K562 (cell line): ENCODE data around the gene SCARF1. TPM values are rescaled to one million over a fixed set of nuclear protein-coding genes. Genes with fewer than 3 reads are reported as not detected.

Experiments used
- ASH1L ChIP-seq: fragments of 450-650 bp; IDR thresholded peaks from 2 replicates; pipeline ENCODE4 v1.6.1; 2018; ENCODE audit warnings: borderline replicate concordance, mild to moderate bottlenecking, low read depth; ENCODE audit not compliant: partially characterized antibody
- CHCHD3 ChIP-seq: fragments of 250-450 bp; sonication (Bioruptor Pico); IDR thresholded peaks from 2 replicates; pipeline ENCODE4 v2.1.2; 2022; ENCODE audit warnings: mild to moderate bottlenecking
- DACH1 ChIP-seq: fragments of 450-650 bp; IDR thresholded peaks from 2 replicates; pipeline ENCODE4 v1.6.1; 2018; ENCODE audit not compliant: partially characterized antibody
- ELF2 ChIP-seq: fragments of 250-450 bp; sonication (Bioruptor Pico); IDR thresholded peaks from 2 replicates; pipeline ENCODE4 v1.5.0; 2021; ENCODE audit warnings: mild to moderate bottlenecking
- ETS2 ChIP-seq: IDR thresholded peaks from 2 replicates; pipeline ENCODE4 v1.6.1; 2016; ENCODE audit warnings: borderline replicate concordance, missing genetic modification characterization, mild to moderate bottlenecking, moderate library complexity, missing compliant biosample characterization; ENCODE audit not compliant: poor library complexity, severe bottlenecking
- GTF2A2 ChIP-seq: IDR thresholded peaks from 2 replicates; pipeline ENCODE4 v1.6.1; 2016; ENCODE audit warnings: mild to moderate bottlenecking, missing genetic modification characterization, missing compliant biosample characterization
- HDAC1 ChIP-seq, 2 experiments: fragments of 450-650 bp; IDR thresholded peaks; 2 replicates each; pipeline ENCODE4 v1.6.1; 2016 to 2017; ENCODE audit warnings: inconsistent platforms in 1 of 2, mild to moderate bottlenecking in 1 of 2, moderate library complexity in 1 of 2
- HMGN3 ChIP-seq: IDR thresholded peaks from 2 replicates; pipeline ENCODE4 v1.6.1; 2011; ENCODE audit warnings: borderline replicate concordance, low read depth, mild to moderate bottlenecking, mixed read lengths, low read length; ENCODE audit not compliant: insufficient read length; ENCODE audit errors: extremely low read depth
- HNRNPH1 ChIP-seq: fragments of 200-400 bp; formaldehyde crosslinking; optimal IDR thresholded peaks from 2 replicates; pipeline ENCODE3; 2017; ENCODE audit warnings: low read depth, mild to moderate bottlenecking, low read length, moderate library complexity
- HNRNPLL ChIP-seq: fragments of 200-400 bp; formaldehyde crosslinking; IDR thresholded peaks from 2 replicates; pipeline ENCODE4 v1.6.1; 2017; ENCODE audit warnings: low read length, low read depth, mild to moderate bottlenecking; ENCODE audit not compliant: poor library complexity, severe bottlenecking
- KLF13 ChIP-seq: fragments of 450-650 bp; IDR thresholded peaks from 2 replicates; pipeline ENCODE4 v1.6.1; 2016; ENCODE audit warnings: missing genetic modification characterization, low read depth, mild to moderate bottlenecking, missing compliant biosample characterization, moderate library complexity, borderline replicate concordance
- L3MBTL2 ChIP-seq: fragments of 450-650 bp; IDR thresholded peaks from 2 replicates; pipeline ENCODE4 v1.6.1; 2016; ENCODE audit warnings: mild to moderate bottlenecking, moderate library complexity
- MEF2A ChIP-seq: IDR thresholded peaks from 2 replicates; pipeline ENCODE4 v1.6.1; 2011; ENCODE audit warnings: low read depth, mild to moderate bottlenecking, low read length, moderate library complexity; ENCODE audit not compliant: control insufficient read depth
- NR2C1 ChIP-seq, 2 experiments: fragments of 450-650 bp; IDR thresholded peaks; 2 replicates each; pipeline ENCODE4 v1.6.1; 2017; ENCODE audit warnings: mild to moderate bottlenecking in 2 of 2, antibody characterized with exemption in 1 of 2, inconsistent platforms in 1 of 2, missing compliant biosample characterization in 1 of 2, missing genetic modification characterization in 1 of 2
- POLR2G ChIP-seq: fragments of 200-400 bp; formaldehyde crosslinking; IDR thresholded peaks from 2 replicates; pipeline ENCODE4 v1.6.1; 2017; ENCODE audit warnings: low read depth, mild to moderate bottlenecking, antibody characterized with exemption, low read length, moderate library complexity
- SFPQ ChIP-seq: fragments of 200-400 bp; formaldehyde crosslinking; IDR thresholded peaks from 2 replicates; pipeline ENCODE4 v1.6.1; 2017; ENCODE audit warnings: mild to moderate bottlenecking, low read depth, low read length, moderate library complexity
- TBP ChIP-seq: optimal IDR thresholded peaks from 2 replicates; pipeline ENCODE3; 2011; ENCODE audit warnings: low read depth, low read length, improper control_type of control experiment
- TEAD2 ChIP-seq: fragments of 450-650 bp; IDR thresholded peaks from 2 replicates; pipeline ENCODE4 v1.6.1; 2016; ENCODE audit warnings: missing genetic modification characterization, control low read depth, missing compliant biosample characterization
- VEZF1 ChIP-seq: fragments of 200-800 bp; sonication (Bioruptor generic); IDR thresholded peaks from 2 replicates; pipeline ENCODE4 v1.6.1; 2017; ENCODE audit warnings: missing genetic modification characterization, missing compliant biosample characterization
- ZBTB49 ChIP-seq: sonication (generic); formaldehyde crosslinking; IDR thresholded peaks from 2 replicates; pipeline ENCODE4 v1.8.0; 2022; ENCODE audit warnings: missing genetic modification reagents, mild to moderate bottlenecking, borderline replicate concordance
- ZNF232 ChIP-seq: sonication (generic); formaldehyde crosslinking; IDR thresholded peaks from 2 replicates; pipeline ENCODE4 v1.8.0; 2022; ENCODE audit warnings: mild to moderate bottlenecking, missing genetic modification reagents
- polyA plus RNA-seq, 8 experiments: library from polyadenylated mRNA; depleted of rRNA in 4 of 8; stranded (reverse) in 5 of 8; unstranded in 3 of 8; fragments of >200 nt; fragmentation: Nextera tagmentation in 2 of 8; fragmentation: Illumina TruSeq in 1 of 8; extraction: Ambion mirVana in 2 of 8; extraction: Trizol in 1 of 8; gene quantifications; 2 replicates each; pipeline versions ENCODE4 v1.2.1 to v1.2.3, GENCODE V29; 2011 to 2014; ENCODE audit warnings: inconsistent platforms in 1 of 8, missing spikeins in 1 of 8
- total RNA-seq, 7 experiments: library from RNA; depleted of rRNA in 6 of 7; stranded (reverse); fragments of >200 nt in 6 of 7; fragmentation: Illumina TruSeq in 2 of 7; extraction: Trizol in 2 of 7; gene quantifications; 2 replicates each; pipeline versions ENCODE4 v1.2.1 to v1.2.3, GENCODE V29; 2011 to 2021; ENCODE audit warnings: low replicate concordance in 1 of 7

Gene SCARF1
- total and polyA plus RNA-seq, 9 of the 15 experiments (the other 6 are each of a cell fraction or from before 2014, with no cell fraction given) = 0.04 to 2.1 (median 0.63) TPM

GRCh38 chr17:1684378-1685189 lies 39.1 kb upstream of the SCARF1 start, which contains the start of gene PRPF8 (continued):
- TF ChIP-seq HMGN3 = no peak
- no peak for TF ChIP-seq GTF2A2 (tag)
- TF ChIP-seq MEF2A = no peak
- peak; percentile 58 for TF ChIP-seq TBP
- peak; percentile 100 for TF ChIP-seq HNRNPLL
- no peak for TF ChIP-seq CHCHD3
- no peak for TF ChIP-seq TEAD2 (tag)
- TF ChIP-seq VEZF1 (CRISPR knock-in tag) = peak; percentile 47
- TF ChIP-seq ASH1L = peak; percentile 39
- TF ChIP-seq L3MBTL2 = no peak; the same call in 1 of the 2 replicates
- no peak for TF ChIP-seq ELF2
- TF ChIP-seq DACH1 = no peak
- peak; percentile 60; the same call in 1 of the 2 replicates for TF ChIP-seq ZBTB49 (CRISPR knock-in tag)
- TF ChIP-seq SFPQ = no peak
- TF ChIP-seq HDAC1 (IDR thresholded peaks at IDR 0.05) = peak in 1 of 2 experiments; percentile 19; a peak in 1 of 4 replicates
- no peak for TF ChIP-seq HNRNPH1
- TF ChIP-seq ZNF232 (CRISPR knock-in tag) = no peak
- TF ChIP-seq ETS2 (tag) = no peak
- no peak for TF ChIP-seq NR2C1 (IDR thresholded peaks at IDR 0.05)
- 0 out of 2 replicates have a peak, but pooled peaks have one; percentile 22 for TF ChIP-seq NR2C1 (tag; IDR thresholded peaks at IDR 0.05)
- TF ChIP-seq KLF13 = 0 out of 2 replicates have a peak, but pooled peaks have one; percentile 19
- TF ChIP-seq POLR2G = peak; percentile 97
